ENCODE measurements around the gene LSMEM2.

DNA sequence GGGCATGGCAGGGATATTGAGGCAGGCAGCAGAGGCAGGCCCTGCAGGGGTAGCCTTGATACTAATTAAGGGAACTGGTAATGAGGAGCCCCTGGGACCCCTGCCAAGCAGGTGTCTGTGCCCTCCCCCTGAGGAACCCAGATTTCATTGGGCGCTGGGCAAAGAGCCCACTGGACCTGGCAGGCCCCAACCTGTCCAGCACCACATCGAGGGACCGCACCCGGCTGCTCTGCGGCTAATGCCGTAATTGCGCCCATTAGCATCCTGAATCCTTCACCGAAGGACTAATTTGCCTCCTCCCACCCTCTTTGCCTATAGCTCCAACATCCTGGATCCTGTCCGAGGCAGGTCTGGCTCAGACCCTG, 23.7 kb upstream of the LSMEM2 start:
- TF ChIP-seq, protein P1, sequence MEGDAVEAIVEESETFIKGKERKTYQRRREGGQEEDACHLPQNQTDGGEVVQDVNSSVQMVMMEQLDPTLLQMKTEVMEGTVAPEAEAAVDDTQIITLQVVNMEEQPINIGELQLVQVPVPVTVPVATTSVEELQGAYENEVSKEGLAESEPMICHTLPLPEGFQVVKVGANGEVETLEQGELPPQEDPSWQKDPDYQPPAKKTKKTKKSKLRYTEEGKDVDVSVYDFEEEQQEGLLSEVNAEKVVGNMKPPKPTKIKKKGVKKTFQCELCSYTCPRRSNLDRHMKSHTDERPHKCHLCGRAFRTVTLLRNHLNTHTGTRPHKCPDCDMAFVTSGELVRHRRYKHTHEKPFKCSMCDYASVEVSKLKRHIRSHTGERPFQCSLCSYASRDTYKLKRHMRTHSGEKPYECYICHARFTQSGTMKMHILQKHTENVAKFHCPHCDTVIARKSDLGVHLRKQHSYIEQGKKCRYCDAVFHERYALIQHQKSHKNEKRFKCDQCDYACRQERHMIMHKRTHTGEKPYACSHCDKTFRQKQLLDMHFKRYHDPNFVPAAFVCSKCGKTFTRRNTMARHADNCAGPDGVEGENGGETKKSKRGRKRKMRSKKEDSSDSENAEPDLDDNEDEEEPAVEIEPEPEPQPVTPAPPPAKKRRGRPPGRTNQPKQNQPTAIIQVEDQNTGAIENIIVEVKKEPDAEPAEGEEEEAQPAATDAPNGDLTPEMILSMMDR (IDR thresholded peaks at IDR 0.05; ENCODE audit: low read depth, low read length): no peak
- TF ChIP-seq POLR2A (IDR thresholded peaks at IDR 0.05; ENCODE audit: extremely low read depth, insufficient read length) (no peak), MYC (IDR thresholded peaks at IDR 0.05; ENCODE audit: low read depth, low read length) (no peak)
